Breast epithelium (tissue), 4 donors: ENCODE results near the gene DNAH9. TPM values are rescaled to one million over a fixed set of nuclear protein-coding genes. Genes with fewer than 3 reads are reported as not detected.

Experiments
- DNase-seq, 2 donors: peaks; one replicate each; pipeline ENCODE4 v3.0.0-alpha.2; 2019; ENCODE audit warnings: low spot score in 2 of 2
- H3K27ac ChIP-seq, 2 donors: fragments of 200-600 bp; sonication (generic) in 1 of 2; one replicate each; pipeline ENCODE4 v1.5.1; 2016 to 2019; ENCODE audit warnings: mild to moderate bottlenecking in 1 of 2
- H3K27me3 ChIP-seq, 2 donors: fragments of 200-600 bp; sonication (generic) in 1 of 2; one replicate each; pipeline versions ENCODE4 v1.5.1 to v1.6.0; 2017 to 2019; ENCODE audit warnings: control low read depth in 1 of 2, mild to moderate bottlenecking in 1 of 2
- H3K36me3 ChIP-seq: fragments of 200-600 bp; one replicate; pipeline ENCODE4 v1.5.1; 2019
- H3K4me1 ChIP-seq, 2 donors: fragments of 200-600 bp; sonication (generic); one replicate each; pipeline ENCODE4 v1.5.1; 2016 to 2019; ENCODE audit warnings: control low read depth in 1 of 2
- H3K4me3 ChIP-seq, 3 donors: fragments of 200-600 bp; sonication (generic); 1 replicate in 2 of 3; 2 replicates in 1 of 3; pipeline ENCODE4 v1.5.1; 2016 to 2019; ENCODE audit warnings: mild to moderate bottlenecking in 3 of 3, moderate library complexity in 2 of 3
- H3K9me3 ChIP-seq, 2 donors: fragments of 200-600 bp; sonication (generic) in 1 of 2; one replicate each; pipeline ENCODE4 v1.5.1; 2016 to 2019; ENCODE audit warnings: control low read depth in 1 of 2
- POLR2A ChIP-seq: fragments of 450-650 bp; IDR thresholded peaks from one replicate; pipeline ENCODE4 v1.6.1; 2016; ENCODE audit warnings: antibody characterized with exemption, mild to moderate bottlenecking, moderate library complexity
- POLR2AphosphoS5 ChIP-seq, 3 donors: sonication (generic); formaldehyde crosslinking; IDR thresholded peaks; one replicate each; pipeline ENCODE4 v1.6.1; 2017; ENCODE audit warnings: antibody characterized with exemption in 3 of 3
- intact Hi-C: fragments of 100-400 bp; cut with DNase I; formaldehyde crosslinking; loops from one replicate; pipeline ENCODE4 v1.15.1; 2023; ENCODE audit warnings: low total_unique reads
- total RNA-seq, 3 donors: library from RNA; depleted of rRNA; stranded (reverse); fragments of >200 nt; gene quantifications; one replicate each; pipeline ENCODE4 v1.1.0, GENCODE V29; 2016
- TF ChIP-seq, protein P1 (sequence below), 3 donors: fragments of 450-650 bp; IDR thresholded peaks; one replicate each; pipeline ENCODE4 v1.5.1; 2016 to 2017; ENCODE audit warnings: antibody characterized with exemption in 3 of 3, mild to moderate bottlenecking in 3 of 3, moderate library complexity in 3 of 3

The DNAH9 gene
- total RNA-seq, 3 donors from 2014 or later = 0.66 to 3.5 (median 1.2) TPM

DNA sequence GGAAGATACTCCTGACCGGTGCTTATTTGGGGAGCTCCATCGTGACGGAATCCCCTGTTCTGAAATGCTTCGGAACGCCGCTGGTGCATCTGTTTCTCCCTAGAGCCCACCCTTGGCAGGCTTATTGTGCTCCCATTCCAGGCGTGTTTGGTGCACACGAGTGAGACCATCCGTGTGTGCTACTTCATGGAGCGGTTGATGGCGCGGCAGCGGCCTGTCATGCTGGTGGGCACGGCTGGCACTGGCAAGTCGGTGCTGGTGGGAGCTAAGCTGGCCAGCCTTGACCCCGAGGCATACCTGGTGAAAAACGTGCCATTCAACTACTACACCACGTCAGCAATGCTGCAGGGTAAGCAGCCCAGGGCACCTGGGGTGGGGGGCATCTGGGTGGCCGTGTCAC lies 170.7 kb downstream of the DNAH9 start:
- H3K4me3 ChIP-seq = no peak overlapping the region
- no peaks in the 10 kb centered on the region for H3K27me3 ChIP-seq
- H3K4me1 ChIP-seq = no peaks in the 10 kb centered on the region
- intact Hi-C loops = no loop called here
- no peak for DNase-seq
- H3K9me3 ChIP-seq = no peaks in the 10 kb centered on the region
- no peak overlapping the region for H3K27ac ChIP-seq
- TF ChIP-seq POLR2A (no peak), POLR2AphosphoS5 (IDR thresholded peaks at IDR 0.05) (no peak)
- TF ChIP-seq, protein P1, sequence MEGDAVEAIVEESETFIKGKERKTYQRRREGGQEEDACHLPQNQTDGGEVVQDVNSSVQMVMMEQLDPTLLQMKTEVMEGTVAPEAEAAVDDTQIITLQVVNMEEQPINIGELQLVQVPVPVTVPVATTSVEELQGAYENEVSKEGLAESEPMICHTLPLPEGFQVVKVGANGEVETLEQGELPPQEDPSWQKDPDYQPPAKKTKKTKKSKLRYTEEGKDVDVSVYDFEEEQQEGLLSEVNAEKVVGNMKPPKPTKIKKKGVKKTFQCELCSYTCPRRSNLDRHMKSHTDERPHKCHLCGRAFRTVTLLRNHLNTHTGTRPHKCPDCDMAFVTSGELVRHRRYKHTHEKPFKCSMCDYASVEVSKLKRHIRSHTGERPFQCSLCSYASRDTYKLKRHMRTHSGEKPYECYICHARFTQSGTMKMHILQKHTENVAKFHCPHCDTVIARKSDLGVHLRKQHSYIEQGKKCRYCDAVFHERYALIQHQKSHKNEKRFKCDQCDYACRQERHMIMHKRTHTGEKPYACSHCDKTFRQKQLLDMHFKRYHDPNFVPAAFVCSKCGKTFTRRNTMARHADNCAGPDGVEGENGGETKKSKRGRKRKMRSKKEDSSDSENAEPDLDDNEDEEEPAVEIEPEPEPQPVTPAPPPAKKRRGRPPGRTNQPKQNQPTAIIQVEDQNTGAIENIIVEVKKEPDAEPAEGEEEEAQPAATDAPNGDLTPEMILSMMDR (IDR thresholded peaks at IDR 0.05) = no peak
- no peaks in the 10 kb centered on the region for H3K36me3 ChIP-seq

GRCh38 chr17:11772031-11772430 lies 173.8 kb downstream of the DNAH9 start:
- DNase-seq = no peak
- no peak overlapping the region for H3K27ac ChIP-seq
- no peaks in the 10 kb centered on the region for H3K36me3 ChIP-seq
- H3K27me3 ChIP-seq = no peaks in the 10 kb centered on the region
- H3K4me1 ChIP-seq = no peaks in the 10 kb centered on the region
- intact Hi-C loops = no loop called here
- no peaks in the 10 kb centered on the region for H3K9me3 ChIP-seq
- no peak overlapping the region for H3K4me3 ChIP-seq
- TF ChIP-seq, protein P1 (IDR thresholded peaks at IDR 0.05) = no peak
- no peak for TF ChIP-seq POLR2AphosphoS5 (IDR thresholded peaks at IDR 0.05)
- no peak for TF ChIP-seq POLR2A

DNA sequence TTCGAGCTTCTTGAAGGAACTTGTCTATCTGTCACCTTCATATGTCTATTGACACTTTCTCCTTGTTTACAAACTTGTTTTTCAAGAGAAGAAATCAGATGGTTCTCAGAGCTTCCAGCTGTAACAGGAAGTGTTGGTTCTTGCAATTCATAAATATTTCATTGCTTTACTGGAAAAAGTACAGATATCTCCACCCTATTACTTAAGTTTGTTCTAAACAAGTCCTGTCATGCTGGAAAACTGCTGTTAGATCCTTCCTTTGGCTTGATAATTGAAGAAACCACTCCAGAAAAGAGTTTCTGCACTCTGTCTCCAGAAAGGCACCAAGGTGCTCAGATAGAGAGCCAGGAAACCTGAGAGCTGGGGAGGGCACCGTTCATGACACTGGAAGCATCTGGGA lies 181.6 kb downstream of the DNAH9 start:
- Histone ChIP-seq H3K9me3 (no peaks in the 10 kb centered on the region), H3K36me3 (no peaks in the 10 kb centered on the region), H3K27me3 (no peaks in the 10 kb centered on the region), H3K4me3 (no peak overlapping the region), H3K4me1 (no peaks in the 10 kb centered on the region), H3K27ac (no peak overlapping the region)
- no peak for DNase-seq
- TF ChIP-seq, protein P1 (IDR thresholded peaks at IDR 0.05) = no peak
- TF ChIP-seq POLR2A = no peak
- no peak for TF ChIP-seq POLR2AphosphoS5 (IDR thresholded peaks at IDR 0.05)
- intact Hi-C loops = no loop called here

- TF ChIP-seq POLR2AphosphoS5 (IDR thresholded peaks at IDR 0.05) (no peak), POLR2A (no peak)
- TF ChIP-seq, protein P1 (IDR thresholded peaks at IDR 0.05) = no peak
- intact Hi-C loops = no loop called here
- H3K9me3 ChIP-seq = no peaks in the 10 kb centered on the region
- no peak for DNase-seq
- no peak overlapping the region for H3K4me3 ChIP-seq
- H3K4me1 ChIP-seq = no peaks in the 10 kb centered on the region
- no peak overlapping the region for H3K27ac ChIP-seq
- no peaks in the 10 kb centered on the region for H3K36me3 ChIP-seq
- no peaks in the 10 kb centered on the region for H3K27me3 ChIP-seq
Measured at GRCh38 chr17:11780621-11781020, 182.4 kb downstream of the DNAH9 start.

DNA sequence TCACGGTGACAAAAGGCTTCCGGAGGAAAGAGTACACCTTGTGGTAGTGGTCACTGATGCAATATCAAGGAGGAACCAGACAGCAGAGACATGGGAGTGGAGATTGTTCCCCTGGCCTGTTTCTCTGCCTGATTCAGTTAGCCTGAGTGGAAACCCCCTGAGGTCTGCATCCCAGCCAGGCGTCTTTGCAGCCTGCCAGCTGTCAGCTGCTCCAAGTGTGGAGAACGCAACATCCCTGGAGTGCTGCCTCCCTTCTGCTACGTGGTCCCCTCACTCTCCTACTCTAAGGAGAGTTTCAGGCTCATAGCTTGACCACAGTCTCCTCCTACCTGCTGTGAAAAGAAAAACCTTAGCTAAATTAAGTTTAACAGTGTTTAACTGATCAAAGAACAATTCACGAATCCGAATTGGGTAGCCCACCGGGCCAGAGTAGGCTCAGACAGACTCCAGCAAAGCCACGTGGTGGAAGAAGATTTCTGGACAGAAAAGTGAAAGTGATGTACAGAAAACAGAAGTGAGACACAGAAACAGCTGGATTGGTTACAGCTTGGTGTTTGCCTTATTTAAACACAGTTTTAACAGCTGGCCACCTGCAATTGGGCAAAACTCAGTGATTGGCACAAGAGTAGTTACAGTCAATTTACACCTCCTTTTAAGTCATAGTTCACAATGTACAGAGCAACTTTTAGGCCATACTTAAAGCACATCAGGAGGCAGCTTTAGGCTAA lies 188.6 kb downstream of the DNAH9 start:
- intact Hi-C loops = no loop called here
- H3K27me3 ChIP-seq = no peaks in the 10 kb centered on the region
- no peak for DNase-seq
- H3K36me3 ChIP-seq = no peaks in the 10 kb centered on the region
- H3K27ac ChIP-seq = no peak overlapping the region
- no peaks in the 10 kb centered on the region for H3K9me3 ChIP-seq
- no peaks in the 10 kb centered on the region for H3K4me1 ChIP-seq
- H3K4me3 ChIP-seq = no peak overlapping the region
- TF ChIP-seq, protein P1 (IDR thresholded peaks at IDR 0.05) = no peak
- TF ChIP-seq POLR2A (no peak), POLR2AphosphoS5 (IDR thresholded peaks at IDR 0.05) (no peak)
